Pancreas (tissue), 10 donors: ENCODE data around the gene UBE2L3. TPM values are rescaled to one million over a fixed set of nuclear protein-coding genes. Genes with fewer than 3 reads are reported as not detected.

ENCODE experiments used
- ATAC-seq, 4 donors: fragments of 200-7000 bp; cut with Tn5 transposase; one replicate each; pipeline versions ENCODE4 v1.8.0 to v1.9.1; 2020; ENCODE audit warnings: mild to moderate bottlenecking in 4 of 4, moderate library complexity in 4 of 4
- DNase-seq, 6 donors: peaks; one replicate each; pipeline ENCODE4 v3.0.0-alpha.2; 2020
- FAIRE-seq: peaks from 2 replicates; lab custom pipeline; 2012; peaks lifted over from hg19 to GRCh38; lab: Jason Lieb, UNC
- H3K27ac ChIP-seq, 4 donors: fragments of 200-600 bp; sonication (generic); 1 replicate in 3 of 4; 2 replicates in 1 of 4; pipeline versions ENCODE4 v1.5.0 to v1.8.0; 2020
- H3K27me3 ChIP-seq, 4 donors: fragments of 200-600 bp; one replicate each; pipeline ENCODE4 v1.8.0; 2021
- H3K36me3 ChIP-seq, 3 donors: fragments of 200-600 bp; sonication (generic) in 1 of 3; one replicate each; pipeline versions ENCODE4 v1.5.0 to v1.8.0; 2020 to 2021
- H3K4me1 ChIP-seq, 3 donors: fragments of 200-600 bp; one replicate each; pipeline ENCODE4 v1.8.0; 2021
- H3K4me3 ChIP-seq, 4 donors: fragments of 200-600 bp; sonication (generic) in 2 of 4; one replicate each; pipeline versions ENCODE4 v1.5.0 to v1.8.0; 2020 to 2021
- H3K9me3 ChIP-seq, 4 donors: fragments of 200-600 bp; one replicate each; pipeline ENCODE4 v1.8.0; 2021
- WGBS, 2 donors: extraction: QIAGEN DNeasy Blood & Tissue Kit; methylation state at CpG; one replicate each; pipeline ENCODE4 v1.1.7; 2013; 5-methylcytosine and 5-hydroxymethylcytosine counted together
- intact Hi-C, 3 donors: fragments of 100-400 bp; cut with DNase I; formaldehyde crosslinking; loops; one replicate each; pipeline versions ENCODE4 v1.11.1 to v1.14.2; 2022
- polyA plus RNA-seq, 2 donors: library from polyadenylated mRNA; stranded (reverse); fragments of 200-250 nt; gene quantifications; one replicate each; pipeline ENCODE4 v1.2.3, GENCODE V29; 2013
- total RNA-seq, 6 donors: library from RNA; stranded (reverse); fragmentation: NEBNext Ultra II Directional in 4 of 6; extraction: Animal tissue kit (Norgen Biotek cat#: 25700) in 4 of 6; gene quantifications; one replicate each; pipeline versions ENCODE4 v1.2.1 to v1.2.4, GENCODE V29; 2021 to 2023
- TF ChIP-seq, protein P1 (sequence below), 4 donors: fragments of 200-600 bp; sonication (generic) in 3 of 4; IDR thresholded peaks; one replicate each; pipeline versions ENCODE4 v1.5.0 to v1.8.0; 2021; ENCODE audit warnings: antibody characterized with exemption in 4 of 4
- donor health status: healthy with polysubstance abuse.
- donor health status: DM: no; HTN: no; CAD: no; lungs with moderate emphysema.
- donor health status: DM: no; HTN: no; CAD: no.
- donor health status: control.
- donor health status: control.
- donor health status: Bipolar disorder and iron deficiency.
- donor health status: DM: yes; HTN: yes; CAD: no.
- donor health status: DM: no; HTN: no; CAD: no.
- donor health status: DM: no; HTN: no; CAD: no.
- donor health status: DM: yes; HTN: yes; CAD: no.

The UBE2L3 gene
- total and polyA plus RNA-seq, 8 donors, result 10.9 to 24.5 (median 16.2) TPM

DNA sequence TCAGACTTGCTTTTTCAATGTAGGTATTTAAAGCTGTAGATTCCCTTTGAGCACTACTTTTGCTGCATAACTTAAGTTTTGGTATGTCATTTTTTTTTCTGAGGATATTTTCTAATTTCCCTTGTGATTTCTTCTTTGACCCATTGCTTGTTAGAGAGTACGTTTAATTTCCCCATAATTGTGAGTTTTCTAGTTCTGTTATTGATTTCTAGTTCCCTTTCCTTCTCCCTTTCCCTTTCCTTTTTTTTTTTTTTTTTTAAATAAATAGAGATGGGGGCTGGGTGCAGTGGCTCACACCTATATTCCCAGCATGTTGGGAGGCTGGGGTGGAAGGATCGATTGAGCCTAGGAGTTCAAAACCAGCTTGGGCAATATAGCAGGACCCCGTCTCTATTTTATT is 30.8 kb downstream of the UBE2L3 start:
- FAIRE-seq (no peak), ATAC-seq (no peak), DNase-seq (no peak)
- no peaks in the 10 kb centered on the region for H3K27me3 ChIP-seq
- H3K27ac ChIP-seq, result no peak overlapping the region
- 81 to 87% methylated on average over 3 of the region's 3 CpGs for WGBS, 2 donors
- peaks cover 0 to 20% (median 4%) of the 10 kb centered on the region in 3 donors for H3K36me3 ChIP-seq
- intact Hi-C loops, result no loop called here
- TF ChIP-seq, protein P1, sequence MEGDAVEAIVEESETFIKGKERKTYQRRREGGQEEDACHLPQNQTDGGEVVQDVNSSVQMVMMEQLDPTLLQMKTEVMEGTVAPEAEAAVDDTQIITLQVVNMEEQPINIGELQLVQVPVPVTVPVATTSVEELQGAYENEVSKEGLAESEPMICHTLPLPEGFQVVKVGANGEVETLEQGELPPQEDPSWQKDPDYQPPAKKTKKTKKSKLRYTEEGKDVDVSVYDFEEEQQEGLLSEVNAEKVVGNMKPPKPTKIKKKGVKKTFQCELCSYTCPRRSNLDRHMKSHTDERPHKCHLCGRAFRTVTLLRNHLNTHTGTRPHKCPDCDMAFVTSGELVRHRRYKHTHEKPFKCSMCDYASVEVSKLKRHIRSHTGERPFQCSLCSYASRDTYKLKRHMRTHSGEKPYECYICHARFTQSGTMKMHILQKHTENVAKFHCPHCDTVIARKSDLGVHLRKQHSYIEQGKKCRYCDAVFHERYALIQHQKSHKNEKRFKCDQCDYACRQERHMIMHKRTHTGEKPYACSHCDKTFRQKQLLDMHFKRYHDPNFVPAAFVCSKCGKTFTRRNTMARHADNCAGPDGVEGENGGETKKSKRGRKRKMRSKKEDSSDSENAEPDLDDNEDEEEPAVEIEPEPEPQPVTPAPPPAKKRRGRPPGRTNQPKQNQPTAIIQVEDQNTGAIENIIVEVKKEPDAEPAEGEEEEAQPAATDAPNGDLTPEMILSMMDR (IDR thresholded peaks at IDR 0.05), result no peak
- no peaks in the 10 kb centered on the region for H3K4me1 ChIP-seq
- no peak overlapping the region for H3K4me3 ChIP-seq
- no peaks in the 10 kb centered on the region for H3K9me3 ChIP-seq

DNA sequence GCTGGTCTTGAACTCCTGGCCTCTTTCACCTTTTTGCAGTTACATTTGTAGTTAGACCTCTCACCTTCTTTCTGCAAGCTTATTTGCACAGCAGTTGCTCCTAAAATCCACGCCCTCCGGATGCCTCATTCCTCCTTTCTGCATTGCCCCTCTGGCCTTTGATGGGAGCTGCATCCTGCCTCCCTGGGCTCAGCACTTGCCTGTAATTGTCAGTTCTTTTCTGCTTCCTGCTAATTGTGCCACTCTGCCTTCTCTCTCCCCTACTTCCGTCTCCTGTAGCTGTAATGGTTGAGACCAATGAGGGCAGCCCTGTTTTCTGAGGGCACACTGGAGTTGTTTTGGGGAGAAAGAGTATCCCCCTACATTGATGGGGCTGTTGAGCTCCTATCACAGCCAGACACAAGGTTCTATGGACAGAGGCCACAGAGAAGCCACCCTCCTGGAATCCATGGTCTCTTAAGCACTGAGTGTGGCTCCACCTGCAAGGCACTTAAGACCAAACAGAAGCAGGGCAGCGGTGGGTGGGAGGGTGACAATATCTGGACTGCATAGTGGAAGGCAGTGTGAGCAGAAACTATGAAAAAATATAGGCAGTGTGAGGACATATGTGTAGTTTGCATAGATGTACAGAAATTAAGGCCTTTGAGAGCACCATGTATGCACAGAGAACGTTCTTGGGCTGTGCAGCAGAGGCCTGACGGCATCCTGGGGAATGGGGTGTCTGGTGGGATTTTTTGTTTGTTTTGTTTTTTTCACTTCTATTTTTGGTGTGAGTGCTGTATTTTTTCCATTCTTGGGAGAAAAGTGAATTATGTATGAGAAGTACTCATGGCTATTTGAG is 31.8 kb downstream of the UBE2L3 start:
- H3K9me3 ChIP-seq, result no peaks in the 10 kb centered on the region
- FAIRE-seq (no peak), ATAC-seq (no peak), DNase-seq (no peak)
- 89 to 91% methylated on average over 6 of the region's 6 CpGs for WGBS, 2 donors
- no peaks in the 10 kb centered on the region for H3K27me3 ChIP-seq
- intact Hi-C loops, result no loop called here
- H3K27ac ChIP-seq, result no peak overlapping the region
- H3K4me3 ChIP-seq, result no peak overlapping the region
- H3K4me1 ChIP-seq, result no peaks in the 10 kb centered on the region
- H3K36me3 ChIP-seq, result peaks cover 0 to 14% (median 0%) of the 10 kb centered on the region in 3 donors
- TF ChIP-seq, protein P1 (IDR thresholded peaks at IDR 0.05), result no peak

DNA sequence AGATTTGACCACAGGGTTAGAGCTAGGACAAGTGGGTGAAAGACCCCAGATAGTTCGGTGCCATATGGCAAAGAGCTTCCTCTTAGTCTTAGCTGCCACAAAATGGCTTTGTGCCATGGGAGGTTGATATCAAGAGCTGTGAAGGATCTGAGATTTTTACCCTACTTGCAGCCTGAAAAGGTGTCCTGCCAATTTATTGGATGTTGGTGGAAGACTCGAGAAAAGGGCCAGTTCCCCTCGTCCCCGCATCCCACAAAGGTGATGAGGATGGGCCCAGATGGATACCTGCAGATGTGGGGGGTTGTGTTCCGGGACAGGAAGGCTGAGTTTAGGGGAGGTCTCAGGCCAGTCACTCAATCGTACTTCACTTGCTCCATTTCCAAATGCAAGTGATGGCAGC is 35.1 kb downstream of the UBE2L3 start:
- H3K27me3 ChIP-seq, result no peaks in the 10 kb centered on the region
- no peak for FAIRE-seq
- no peak for ATAC-seq
- intact Hi-C loops, result no loop called here
- no peak for DNase-seq
- H3K9me3 ChIP-seq, result no peaks in the 10 kb centered on the region
- H3K4me3 ChIP-seq, result no peak overlapping the region
- no peaks in the 10 kb centered on the region for H3K4me1 ChIP-seq
- H3K36me3 ChIP-seq, result no peaks in the 10 kb centered on the region
- TF ChIP-seq, protein P1 (IDR thresholded peaks at IDR 0.05), result no peak
- H3K27ac ChIP-seq, result no peak overlapping the region
- WGBS, 2 donors, result 89 to 96% methylated on average over 6 of the region's 6 CpGs

DNA sequence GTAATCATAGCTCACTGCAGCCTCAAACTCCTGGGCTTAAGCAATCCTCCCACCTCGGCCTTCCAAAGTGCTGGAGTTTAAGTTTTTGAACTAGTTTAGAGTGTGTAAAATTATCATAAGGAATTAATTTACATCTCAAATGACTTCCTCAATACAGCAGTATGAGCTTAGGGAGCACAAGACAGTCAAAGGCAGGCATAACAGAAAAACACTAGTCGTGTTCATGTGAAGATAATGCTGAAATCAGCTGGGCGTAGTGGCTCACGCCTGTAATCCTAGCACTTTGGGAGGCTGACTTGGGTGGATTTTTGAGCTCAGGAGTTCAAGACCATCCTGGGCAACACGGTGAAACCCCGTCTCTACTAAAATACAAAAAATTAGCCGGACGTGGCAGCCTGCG is 36.5 kb downstream of the UBE2L3 start:
- intact Hi-C loops, result no loop called here
- no peak for DNase-seq
- WGBS, 2 donors, result 82 to 85% methylated on average over 9 of the region's 9 CpGs
- no peak overlapping the region for H3K27ac ChIP-seq
- no peak overlapping the region for H3K4me3 ChIP-seq
- no peaks in the 10 kb centered on the region for H3K9me3 ChIP-seq
- TF ChIP-seq, protein P1 (IDR thresholded peaks at IDR 0.05), result no peak
- no peaks in the 10 kb centered on the region for H3K4me1 ChIP-seq
- no peaks in the 10 kb centered on the region for H3K27me3 ChIP-seq
- ATAC-seq, result no peak
- H3K36me3 ChIP-seq, result no peaks in the 10 kb centered on the region
- no peak for FAIRE-seq
